Measurements from ENCODE around the gene CCT8.
"Not testable (repeated sequence)": the region's sequence is repeated elsewhere in the genome, so short reads cannot be mapped to it uniquely, and the experiment has no call there.

CCT8 gene

DNA sequence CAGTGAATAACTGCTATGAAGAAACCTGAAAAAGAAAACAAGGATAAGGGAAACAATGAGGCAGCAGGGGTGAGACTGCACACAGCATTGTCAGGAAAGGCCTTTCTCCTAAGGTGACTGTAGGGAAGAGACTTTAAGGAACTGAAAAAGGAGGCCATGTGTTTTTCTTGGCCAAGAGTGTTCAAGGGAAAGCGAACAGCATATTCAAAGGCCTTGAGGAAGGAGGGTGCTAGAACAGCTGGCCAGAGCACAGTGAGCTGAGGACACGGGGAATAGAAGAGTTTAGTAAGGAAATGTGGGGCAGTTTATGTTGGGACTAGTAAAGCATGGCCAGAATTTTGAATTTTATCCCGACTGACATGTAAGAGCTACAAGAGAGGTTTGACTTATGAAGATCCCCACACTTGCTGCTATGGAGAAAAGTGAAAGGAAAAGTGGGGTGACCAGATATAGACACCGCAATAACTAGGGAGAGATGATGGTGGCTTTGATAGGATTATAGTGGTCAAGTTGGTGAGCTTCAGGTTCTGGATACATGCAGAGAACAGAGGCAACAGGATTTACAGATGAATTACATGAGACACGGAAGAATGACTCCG lies 55.7 kb downstream of the CCT8 start:
- Histone ChIP-seq H3K27ac (ENCODE audit: low read depth, low read length) (no peak overlapping the region), H3K9me3 (ENCODE audit: control insufficient read depth, insufficient read depth, low read length) (no peaks in the 10 kb centered on the region), H3K9ac (ENCODE audit: low read depth, low read length) (no peak overlapping the region), H3K27me3 (ENCODE audit: control insufficient read depth, insufficient read depth, low read length) (no peaks in the 10 kb centered on the region), H3K36me3 (ENCODE audit: control insufficient read depth, insufficient read depth, low read length) (no peaks in the 10 kb centered on the region), H3K4me1 (ENCODE audit: control insufficient read depth, insufficient read depth, low read length) (no peaks in the 10 kb centered on the region), H3K4me3 (ENCODE audit: low read depth, low read length) (0 out of 2 replicates have a peak overlapping the region, but pooled peaks have one; percentile 80)

- not testable (repeated sequence) for H3K27ac ChIP-seq (ENCODE audit: low read depth, low read length); H3K9me3 ChIP-seq (ENCODE audit: control insufficient read depth, insufficient read depth, low read length); H3K27me3 ChIP-seq (ENCODE audit: control insufficient read depth, insufficient read depth, low read length); H3K4me1 ChIP-seq (ENCODE audit: control insufficient read depth, insufficient read depth, low read length); H3K9ac ChIP-seq (ENCODE audit: low read depth, low read length); H3K4me3 ChIP-seq (ENCODE audit: low read depth, low read length); H3K36me3 ChIP-seq (ENCODE audit: control insufficient read depth, insufficient read depth, low read length)
Observed at GRCh38 chr21:29011236-29011635, 62.2 kb downstream of the CCT8 start.

DNA sequence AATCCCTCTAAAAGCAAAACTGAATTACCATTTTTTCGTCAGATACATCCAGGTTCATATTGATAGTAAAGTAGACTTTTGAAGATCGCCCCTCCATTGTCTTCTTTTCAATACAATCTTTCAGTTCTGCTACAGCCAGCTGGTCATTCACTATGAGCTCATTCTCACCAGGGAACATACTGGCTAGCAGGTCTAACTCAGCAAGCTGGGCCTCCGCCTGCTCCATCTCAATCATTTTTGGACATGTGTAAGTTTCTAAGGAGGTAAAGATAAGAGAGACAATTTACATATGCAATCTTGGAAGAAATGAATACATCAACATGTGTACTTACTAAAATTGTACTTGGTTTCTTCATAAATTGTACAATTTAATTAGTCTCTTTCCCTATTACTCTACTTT lies 65.1 kb downstream of the CCT8 start:
- H3K4me3 ChIP-seq (ENCODE audit: low read depth, low read length), result no peak overlapping the region
- H3K27ac ChIP-seq (ENCODE audit: low read depth, low read length), result no peak overlapping the region
- H3K4me1 ChIP-seq (ENCODE audit: control insufficient read depth, insufficient read depth, low read length), result no peaks in the 10 kb centered on the region
- 0 out of 2 replicates have a peak, but pooled peaks cover 3% of the 10 kb centered on the region for H3K36me3 ChIP-seq (ENCODE audit: control insufficient read depth, insufficient read depth, low read length)
- H3K9ac ChIP-seq (ENCODE audit: low read depth, low read length), result no peak overlapping the region
- H3K9me3 ChIP-seq (ENCODE audit: control insufficient read depth, insufficient read depth, low read length), result no peaks in the 10 kb centered on the region
- H3K27me3 ChIP-seq (ENCODE audit: control insufficient read depth, insufficient read depth, low read length), result no peaks in the 10 kb centered on the region

GRCh38 chr21:29007810-29008209 lies 65.6 kb downstream of the CCT8 start:
- no peak overlapping the region for H3K9ac ChIP-seq (ENCODE audit: low read depth, low read length)

DNA sequence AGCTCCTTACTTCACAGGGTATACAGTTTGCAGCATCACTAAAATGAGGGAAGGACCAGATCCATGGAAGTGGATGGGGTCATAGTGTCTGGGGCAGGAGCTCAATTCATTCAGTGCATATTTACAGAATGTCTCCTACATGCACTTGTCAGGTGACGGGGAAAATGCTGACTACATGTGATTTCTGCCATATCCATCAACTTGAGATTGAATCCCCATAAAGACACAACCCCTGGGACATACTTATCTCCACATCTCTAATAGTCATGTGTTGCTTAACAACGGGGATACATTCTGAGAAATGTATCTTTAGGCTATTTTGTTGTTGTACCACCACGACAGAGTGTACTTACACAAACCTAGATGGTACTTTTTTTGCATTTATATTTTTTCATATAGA lies 66.3 kb downstream of the CCT8 start:
- H3K4me1 ChIP-seq (ENCODE audit: control insufficient read depth, insufficient read depth, low read length), result no peaks in the 10 kb centered on the region
- 0 out of 2 replicates have a peak, but pooled peaks cover 3% of the 10 kb centered on the region for H3K36me3 ChIP-seq (ENCODE audit: control insufficient read depth, insufficient read depth, low read length)
- no peak overlapping the region for H3K4me3 ChIP-seq (ENCODE audit: low read depth, low read length)
- H3K9ac ChIP-seq (ENCODE audit: low read depth, low read length), result no peak overlapping the region
- H3K27ac ChIP-seq (ENCODE audit: low read depth, low read length), result no peak overlapping the region
- no peaks in the 10 kb centered on the region for H3K9me3 ChIP-seq (ENCODE audit: control insufficient read depth, insufficient read depth, low read length)
- H3K27me3 ChIP-seq (ENCODE audit: control insufficient read depth, insufficient read depth, low read length), result no peaks in the 10 kb centered on the region

More at GRCh38 chr21:29007810-29008209, 65.6 kb downstream of the CCT8 start:
- H3K4me1 ChIP-seq (ENCODE audit: control insufficient read depth, insufficient read depth, low read length), result no peaks in the 10 kb centered on the region
- H3K36me3 ChIP-seq (ENCODE audit: control insufficient read depth, insufficient read depth, low read length), result 0 out of 2 replicates have a peak, but pooled peaks cover 3% of the 10 kb centered on the region
- no peaks in the 10 kb centered on the region for H3K27me3 ChIP-seq (ENCODE audit: control insufficient read depth, insufficient read depth, low read length)
- H3K27ac ChIP-seq (ENCODE audit: low read depth, low read length), result no peak overlapping the region
- no peak overlapping the region for H3K4me3 ChIP-seq (ENCODE audit: low read depth, low read length)
- no peaks in the 10 kb centered on the region for H3K9me3 ChIP-seq (ENCODE audit: control insufficient read depth, insufficient read depth, low read length)
